NCI-H2029 treated with DMSO at 0.1 percent for 48 hours (cell line): ENCODE results near the gene AQP6.

Experiments
- DNase-seq: peaks from one replicate; lab custom pipeline; 2025; lab: John Stamatoyannopoulos, UW

AQP6 gene

DNA sequence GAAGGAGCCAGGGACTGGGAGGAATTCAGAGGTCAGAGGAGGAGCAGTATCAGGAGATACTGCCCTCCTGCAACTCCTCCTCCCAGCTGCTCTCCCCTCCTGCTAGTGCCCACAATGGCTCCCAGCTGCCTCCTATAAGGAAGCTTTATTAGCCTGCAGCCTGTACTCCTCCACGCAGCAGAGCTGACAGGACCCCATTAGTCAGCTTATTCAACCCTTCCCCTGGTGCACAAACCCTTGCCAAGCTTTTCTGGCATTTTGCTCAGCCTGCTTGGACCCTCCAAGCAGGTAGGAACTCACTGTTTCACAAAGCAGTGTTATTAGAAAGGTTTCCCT lies 29.2 kb upstream of the AQP6 start:
- DNase-seq = no peak

- DNase-seq = no peak
Measured at GRCh38 chr12:49944046-49944445, 28.7 kb upstream of the AQP6 start.

DNA sequence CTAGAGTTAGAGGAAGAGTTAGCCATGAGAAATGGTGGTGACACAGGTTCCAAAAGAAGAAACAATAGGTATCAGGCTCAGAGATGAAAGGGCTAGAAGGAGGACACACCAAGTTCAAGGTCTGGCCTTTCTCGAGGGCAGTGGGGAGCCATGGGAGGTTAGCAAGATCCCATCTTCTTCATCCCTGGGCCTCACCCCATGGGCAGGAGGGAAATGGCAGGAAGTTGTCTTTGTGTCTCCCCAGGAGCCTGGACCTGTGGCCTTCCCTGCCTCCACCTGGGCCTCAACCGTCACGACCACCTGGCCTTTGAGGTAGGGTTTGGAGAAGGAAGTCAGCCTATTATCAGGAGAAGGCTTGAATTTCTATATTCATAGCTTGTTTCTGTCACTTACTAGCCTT lies 28.0 kb upstream of the AQP6 start:
- DNase-seq = no peak

GRCh38 chr12:49945394-49946080 lies 27.2 kb upstream of the AQP6 start:
- no peak for DNase-seq

- no peak for DNase-seq
Measured at GRCh38 chr12:49946086-49946485, 26.7 kb upstream of the AQP6 start.

DNA sequence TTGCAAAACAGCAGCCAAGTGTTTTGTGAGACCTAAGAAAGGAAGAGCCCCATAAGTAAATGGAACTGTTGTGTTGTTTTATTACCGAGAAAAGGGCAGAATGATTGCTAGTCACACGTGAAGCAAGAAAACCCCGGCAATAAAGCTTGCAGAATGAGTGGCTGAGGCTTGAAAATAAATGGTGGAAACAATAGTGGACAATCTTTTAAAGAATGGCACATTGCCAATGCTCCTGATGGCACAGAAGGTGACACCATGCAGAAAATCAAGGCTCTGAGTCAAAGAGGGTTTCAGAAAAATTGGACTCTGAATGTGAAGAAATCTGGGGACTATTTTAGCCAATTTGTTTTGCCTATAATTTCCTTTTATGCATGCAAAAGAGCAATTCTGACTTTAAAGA lies 26.2 kb upstream of the AQP6 start:
- no peak for DNase-seq

DNA sequence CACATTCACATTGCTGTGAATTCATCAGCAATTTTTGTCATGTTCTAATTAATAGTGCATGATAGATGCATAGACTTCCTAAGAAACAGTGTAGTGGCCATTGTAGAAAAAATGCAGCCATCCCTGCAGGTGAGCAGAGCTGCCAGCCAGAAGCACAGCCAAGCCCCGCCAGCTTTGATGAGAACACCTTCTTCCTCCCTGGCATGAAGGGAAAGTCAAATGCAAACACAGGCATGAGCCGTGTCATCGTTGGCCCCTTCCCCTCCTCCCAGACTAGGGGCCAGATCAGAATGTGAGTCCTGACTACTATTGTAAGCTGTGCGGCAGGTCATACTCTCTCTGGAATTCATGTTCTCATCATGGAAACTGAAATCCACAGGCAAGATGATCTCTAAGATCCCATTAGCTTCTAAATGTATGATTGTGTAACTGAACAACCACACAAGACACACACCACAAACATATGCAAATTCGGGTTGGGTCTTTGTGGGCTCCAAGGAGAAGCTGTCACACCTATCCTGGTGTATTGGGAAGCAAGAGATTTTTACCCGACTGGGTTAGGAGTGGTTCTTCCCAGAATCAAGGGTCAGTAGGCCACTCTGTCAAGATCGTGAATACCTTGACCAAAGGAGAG lies 25.0 kb upstream of the AQP6 start:
- DNase-seq = no peak

DNA sequence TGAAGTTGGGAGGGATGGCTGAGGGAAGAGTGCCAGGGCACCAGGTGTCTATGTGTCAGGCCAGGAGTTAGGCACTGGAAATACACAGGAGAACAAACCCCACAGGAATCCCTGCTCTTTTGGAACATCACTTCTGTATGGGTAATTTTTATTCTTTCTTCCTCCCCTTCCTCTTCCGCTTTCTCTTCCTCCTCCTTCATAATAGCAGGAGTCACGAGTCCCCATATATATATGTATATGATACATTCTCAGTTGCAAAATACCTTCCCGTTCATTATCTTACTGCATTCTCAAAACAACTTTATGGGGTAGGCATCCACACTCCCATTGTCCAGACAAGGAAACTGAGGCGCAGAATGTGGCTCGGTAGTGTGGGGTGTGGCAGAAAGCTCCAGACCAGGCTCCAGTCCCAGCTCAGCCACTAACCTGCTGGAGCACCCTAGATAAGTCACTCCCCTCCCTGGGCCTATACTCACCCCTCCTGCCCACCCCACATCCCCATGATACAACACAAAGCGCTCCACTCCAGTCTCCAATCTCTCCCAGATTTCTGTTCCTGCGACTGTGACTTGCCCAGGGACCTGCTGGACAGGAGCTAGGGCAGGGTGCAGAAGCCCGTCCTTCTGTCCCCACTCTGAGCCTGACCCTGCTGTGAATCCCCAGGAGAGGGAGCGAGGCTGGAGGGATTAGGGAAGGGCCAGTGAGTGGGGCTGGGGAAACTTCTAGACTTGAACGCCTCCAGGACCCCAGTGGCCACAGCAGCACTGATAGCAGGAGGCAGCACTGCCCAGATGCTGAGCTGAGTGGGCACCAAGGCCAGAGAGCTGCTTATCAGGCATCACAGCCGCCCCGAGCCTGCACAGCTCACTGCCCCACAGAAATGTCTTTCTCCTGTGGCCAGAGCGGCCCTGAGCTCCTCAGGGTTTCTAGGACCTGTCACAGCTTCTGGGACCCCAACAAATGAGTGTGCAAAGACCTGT lies 23.6 kb upstream of the AQP6 start:
- DNase-seq = no peak

GRCh38 chr12:49949866-49950265 lies 22.9 kb upstream of the AQP6 start:
- DNase-seq = no peak

GRCh38 chr12:49950273-49951251 lies 22.2 kb upstream of the AQP6 start, which contains the start of gene AQP2:
AQP2 (plus strand) TSS chr12:49950737; CDS start chr12:49950831, 94 bp downstream.
- DNase-seq = no peak

DNA sequence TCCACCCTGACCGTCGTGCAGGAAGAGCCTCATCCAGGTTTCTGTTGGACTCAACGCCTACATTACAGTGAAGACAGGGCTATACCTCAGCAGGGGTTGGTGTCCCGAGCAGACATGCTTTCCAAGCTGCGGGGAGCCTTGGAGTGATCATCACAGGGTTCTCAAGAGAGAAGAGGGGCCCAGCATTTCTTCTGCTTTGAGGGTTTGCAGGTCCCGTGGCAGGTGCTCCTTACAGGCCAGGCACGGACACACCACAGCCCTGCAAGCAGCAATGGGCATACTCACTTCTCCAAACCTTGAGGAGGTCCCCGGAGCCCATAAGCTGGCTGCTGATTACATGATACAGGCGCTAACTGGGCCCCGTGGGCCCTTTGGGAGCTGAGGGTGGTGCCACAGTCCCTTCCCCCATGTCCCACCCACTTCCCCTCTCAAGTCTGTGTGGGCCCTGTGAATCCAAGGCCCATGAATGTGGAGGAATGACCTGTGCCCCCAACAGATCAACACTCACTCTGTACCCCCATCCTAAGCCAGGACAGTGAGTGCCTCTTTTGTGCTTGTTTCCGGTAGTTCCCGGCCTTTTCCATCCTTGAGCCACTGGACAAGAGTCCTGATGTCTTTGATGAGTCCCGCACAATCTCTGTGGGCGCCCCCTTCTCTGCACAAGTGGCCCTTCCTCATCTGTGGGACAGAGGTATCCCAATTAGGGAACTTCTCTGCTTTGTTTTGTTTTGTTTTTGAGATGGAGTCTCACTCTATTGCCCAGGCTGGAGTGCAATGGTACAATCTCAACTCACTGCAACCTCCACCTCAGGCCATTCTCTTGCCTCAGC lies 21.1 kb upstream of the AQP6 start:
- DNase-seq = no peak

GRCh38 chr12:49952391-49953055 lies 20.2 kb upstream of the AQP6 start:
- DNase-seq = no peak

- no peak for DNase-seq
Measured at GRCh38 chr12:49953151-49953550, 19.6 kb upstream of the AQP6 start.

DNA sequence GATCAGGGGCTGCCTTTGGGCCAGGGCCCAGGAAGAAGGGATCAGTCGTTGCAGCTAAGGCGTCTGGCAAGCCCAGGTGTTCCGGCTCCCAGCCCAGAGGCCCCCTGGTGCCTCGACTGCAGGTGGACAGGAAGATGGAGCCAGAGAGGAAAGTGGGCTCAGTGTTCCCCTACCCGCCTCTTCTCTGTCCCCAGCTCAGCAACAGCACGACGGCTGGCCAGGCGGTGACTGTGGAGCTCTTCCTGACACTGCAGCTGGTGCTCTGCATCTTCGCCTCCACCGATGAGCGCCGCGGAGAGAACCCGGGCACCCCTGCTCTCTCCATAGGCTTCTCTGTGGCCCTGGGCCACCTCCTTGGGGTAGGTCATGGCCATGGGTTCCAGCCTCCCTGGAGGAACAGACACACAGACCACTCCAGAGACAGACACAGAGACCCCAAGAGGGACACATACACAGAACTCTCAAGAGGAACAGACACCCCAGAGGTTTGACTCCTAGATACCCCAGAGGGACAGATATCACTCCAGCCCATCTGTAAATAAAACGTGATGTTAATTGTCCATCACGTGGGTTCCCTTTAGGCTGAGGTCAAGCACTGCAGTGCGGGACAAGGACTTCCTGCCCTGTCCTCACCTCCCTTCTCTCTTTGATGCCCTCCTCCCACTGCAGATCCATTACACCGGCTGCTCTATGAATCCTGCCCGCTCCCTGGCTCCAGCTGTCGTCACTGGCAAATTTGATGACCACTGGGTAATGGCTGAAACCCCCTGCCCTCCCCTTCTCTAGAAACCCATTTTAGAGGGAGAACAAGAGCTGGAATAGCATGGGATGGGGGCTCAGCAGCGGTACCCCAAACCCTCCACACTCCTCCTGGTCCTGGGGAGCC lies 18.5 kb upstream of the AQP6 start:
- DNase-seq = no peak

DNA sequence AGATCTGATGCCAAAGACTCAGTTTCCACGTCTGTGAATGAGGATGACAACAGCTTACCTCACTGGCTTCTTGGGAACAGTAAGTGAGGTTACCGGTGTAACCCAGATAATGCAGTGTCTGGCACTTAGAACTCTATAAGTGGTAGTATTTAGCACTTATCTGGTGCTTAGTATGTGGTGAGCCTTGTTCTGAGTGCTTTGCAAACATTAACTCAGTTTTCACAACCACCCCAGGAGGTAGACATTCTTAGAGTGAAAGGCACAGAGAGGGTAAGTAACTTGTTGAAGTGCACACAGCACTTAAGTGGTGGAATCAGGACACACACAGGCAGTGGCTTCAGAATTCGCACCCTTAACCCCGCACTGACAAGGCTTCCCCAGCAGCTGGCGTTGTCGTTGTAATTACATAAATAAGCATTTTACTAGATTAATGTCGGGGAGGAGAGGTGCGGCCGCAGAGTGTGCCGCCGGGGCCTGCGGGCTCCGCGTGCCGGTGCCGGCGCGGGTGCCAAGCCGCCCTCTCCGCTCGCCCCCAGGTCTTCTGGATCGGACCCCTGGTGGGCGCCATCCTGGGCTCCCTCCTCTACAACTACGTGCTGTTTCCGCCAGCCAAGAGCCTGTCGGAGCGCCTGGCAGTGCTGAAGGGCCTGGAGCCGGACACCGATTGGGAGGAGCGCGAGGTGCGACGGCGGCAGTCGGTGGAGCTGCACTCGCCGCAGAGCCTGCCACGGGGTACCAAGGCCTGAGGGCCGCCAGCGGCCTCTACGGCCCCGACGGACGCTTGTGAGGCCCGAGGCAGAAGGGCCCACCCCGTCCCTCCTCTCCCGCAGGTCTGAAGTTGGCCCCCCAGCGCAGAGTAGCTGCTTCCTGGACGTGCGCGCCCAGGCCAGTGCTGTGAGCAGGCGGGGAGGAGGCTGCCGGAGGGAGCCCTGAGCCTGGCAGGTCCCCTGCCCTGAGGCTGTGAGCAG lies 17.6 kb upstream of the AQP6 start:
- DNase-seq = no peak

GRCh38 chr12:49955899-49956662 lies 16.7 kb upstream of the AQP6 start:
- no peak for DNase-seq
